CD4-positive, alpha-beta T cell treated with Interleukin-2 at 100 ng/mL for 4 hours (primary cell): Measurements from ENCODE around the gene SELENOF.
"Not testable (repeated sequence)": the region's sequence is repeated elsewhere in the genome, so short reads cannot be mapped to it uniquely, and the experiment has no call there.

ENCODE experiments used
- DNase-seq: peaks from one replicate; pipeline ENCODE4 v3.0.0-alpha.2; 2020; ENCODE audit warnings: low spot score

The SELENOF gene

DNA sequence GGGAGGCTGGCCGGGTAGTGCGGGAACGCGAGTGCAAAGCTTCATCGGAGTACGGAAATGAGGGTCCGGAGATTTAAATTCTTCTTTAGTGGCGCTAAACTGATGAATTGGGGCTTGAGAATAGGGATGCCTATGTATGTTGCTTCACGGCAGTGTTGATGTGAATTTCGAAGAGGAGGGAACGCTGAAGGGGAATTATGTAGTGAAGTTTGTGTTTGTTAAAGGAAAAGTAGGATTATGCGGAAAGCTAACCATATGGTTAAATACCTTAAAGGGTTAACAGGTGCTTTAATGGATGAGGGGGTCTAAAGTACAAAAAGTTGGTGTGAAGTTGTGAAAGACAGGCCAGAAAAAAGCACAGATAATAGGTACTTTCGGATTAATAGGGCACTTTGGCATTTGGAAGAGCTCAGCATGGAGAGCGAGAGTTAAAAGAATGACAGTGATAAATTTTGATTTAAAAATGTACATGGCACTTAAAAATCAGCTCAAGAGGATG, 1.9 kb upstream of the SELENOF start:
- DNase-seq: no peak

DNA sequence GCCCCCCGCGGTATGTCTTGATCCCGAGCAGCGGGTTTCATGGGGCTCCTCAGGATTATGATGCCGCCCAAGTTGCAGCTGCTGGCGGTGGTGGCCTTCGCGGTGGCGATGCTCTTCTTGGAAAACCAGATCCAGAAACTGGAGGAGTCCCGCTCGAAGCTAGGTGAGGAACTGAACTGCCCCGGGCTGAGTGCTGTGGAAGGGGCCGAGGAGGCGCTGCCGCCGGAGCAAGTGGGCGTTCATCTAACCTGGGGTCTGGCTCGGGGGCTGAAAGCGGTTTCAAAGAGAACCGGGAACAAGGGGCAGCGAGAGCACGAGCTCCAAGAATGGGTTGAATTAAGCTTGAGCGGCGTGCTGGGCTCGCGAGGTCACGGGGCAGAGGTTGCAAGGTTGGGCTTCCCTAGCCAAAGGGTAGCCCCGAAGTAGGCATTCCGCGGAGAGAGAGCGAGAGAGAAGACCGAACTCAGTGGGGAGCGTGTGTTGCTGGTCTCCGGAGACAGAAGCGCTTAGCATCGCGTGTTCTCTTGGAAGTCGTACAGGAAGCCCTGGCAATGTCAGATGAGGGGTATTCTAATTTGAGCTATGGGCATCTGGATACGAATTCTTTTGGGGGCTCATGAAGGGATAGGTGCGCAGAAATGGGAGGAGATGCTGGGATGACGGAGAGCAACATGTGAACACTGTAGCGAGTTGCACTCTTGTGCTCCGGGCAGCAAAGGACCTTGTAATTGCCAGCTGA, 1.2 kb upstream of the SELENOF start:
- DNase-seq: peak; percentile 40

DNA sequence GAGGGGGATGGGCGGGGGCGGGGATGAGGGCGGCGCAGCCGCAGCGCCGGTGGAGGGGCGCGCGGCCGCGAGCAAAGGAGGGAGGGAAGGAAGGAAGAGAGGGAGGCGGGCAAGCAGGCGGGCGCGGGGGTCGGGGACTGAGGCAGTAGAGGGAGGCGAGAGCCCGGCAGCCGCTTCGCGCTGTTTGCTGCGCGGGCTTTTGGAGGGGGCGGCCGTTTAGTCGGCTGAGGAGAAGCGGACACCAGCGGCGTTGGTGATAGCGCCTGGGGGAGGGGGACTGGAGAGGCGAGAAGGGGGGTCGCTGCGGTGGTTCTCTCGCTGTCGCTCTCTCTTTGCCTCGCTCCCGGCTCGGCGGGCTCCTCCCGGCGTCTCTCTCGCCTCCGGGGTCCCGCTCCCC, 673 bp upstream of the SELENOF start, which contains the start of gene HS2ST1:
Gene HS2ST1, plus strand, starts transcription at position 35 of the 397 bp plus-strand sequence.
- no peak for DNase-seq

DNA sequence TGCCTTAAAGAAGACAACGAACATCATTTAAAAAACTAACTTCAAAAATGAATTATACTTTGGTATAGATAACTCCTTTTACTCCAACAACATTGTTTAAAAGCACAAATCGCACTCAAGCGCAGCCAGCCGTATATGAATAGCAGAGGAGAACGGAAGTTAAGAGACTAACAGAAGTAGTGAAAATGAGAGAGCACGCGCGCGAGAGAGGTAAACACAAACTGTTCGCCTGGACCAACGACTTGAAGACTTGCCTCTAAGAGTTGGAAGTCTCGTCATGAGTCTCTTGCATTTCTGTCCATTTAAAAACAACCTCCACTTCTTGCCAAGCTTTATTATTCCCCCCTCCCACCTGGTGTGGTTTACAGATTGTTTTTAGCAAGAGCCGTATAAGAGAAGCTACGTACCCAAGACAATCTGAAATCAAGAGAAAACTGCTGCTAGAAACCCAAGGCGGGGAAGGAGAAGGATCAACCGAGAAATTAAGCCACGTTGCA, 479 bp downstream of the SELENOF start:
- DNase-seq: peak; percentile 27

DNA sequence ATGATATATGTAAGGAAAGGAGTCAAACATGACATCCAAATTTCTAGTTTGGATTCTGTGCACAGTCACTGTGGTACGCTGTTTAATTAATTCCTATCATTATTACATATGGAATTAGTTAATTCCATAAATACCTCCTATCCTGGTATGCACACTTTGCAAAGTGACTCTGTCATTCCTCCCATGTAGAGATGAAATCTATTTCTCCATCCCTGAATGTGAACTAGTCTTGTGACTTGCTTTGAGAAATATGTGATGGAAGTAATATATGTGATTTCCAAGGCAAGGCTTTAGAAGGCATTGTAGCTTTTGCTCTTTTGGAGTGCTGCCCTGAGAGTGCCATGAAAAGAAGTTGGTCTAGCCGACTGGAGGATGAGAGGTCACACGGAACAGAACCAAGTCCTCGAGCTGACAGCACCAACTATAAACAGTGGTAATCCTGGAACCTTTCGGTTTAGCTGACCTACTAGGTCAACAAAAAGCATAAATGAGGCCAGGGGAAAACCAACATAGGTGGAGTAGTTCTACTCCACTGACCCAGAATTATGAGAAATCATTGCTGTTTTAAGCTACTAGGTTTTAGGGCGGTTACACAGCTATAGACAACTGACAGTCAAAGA, 1.5 kb downstream of the SELENOF start:
- DNase-seq: no peak

DNA sequence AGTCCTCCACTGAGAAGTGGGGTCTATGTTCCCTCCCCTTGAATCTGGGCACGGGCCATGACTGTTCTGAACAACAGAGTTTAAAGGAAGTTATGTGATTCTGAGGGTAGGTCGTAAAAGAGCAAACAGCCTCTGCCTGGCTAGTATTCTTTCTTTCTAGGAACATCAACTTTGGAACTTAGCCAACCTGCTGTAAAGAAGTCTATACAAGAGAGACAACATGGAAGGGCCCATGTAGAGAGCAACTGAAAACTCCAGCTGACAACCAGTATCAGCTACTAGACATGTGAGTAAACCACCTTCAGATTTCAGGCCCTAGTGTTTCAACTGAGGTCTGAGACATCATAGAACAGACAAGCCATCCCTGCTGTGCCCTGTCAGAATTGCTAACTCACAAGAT, 7.5 kb downstream of the SELENOF start:
- DNase-seq: no peak

DNA sequence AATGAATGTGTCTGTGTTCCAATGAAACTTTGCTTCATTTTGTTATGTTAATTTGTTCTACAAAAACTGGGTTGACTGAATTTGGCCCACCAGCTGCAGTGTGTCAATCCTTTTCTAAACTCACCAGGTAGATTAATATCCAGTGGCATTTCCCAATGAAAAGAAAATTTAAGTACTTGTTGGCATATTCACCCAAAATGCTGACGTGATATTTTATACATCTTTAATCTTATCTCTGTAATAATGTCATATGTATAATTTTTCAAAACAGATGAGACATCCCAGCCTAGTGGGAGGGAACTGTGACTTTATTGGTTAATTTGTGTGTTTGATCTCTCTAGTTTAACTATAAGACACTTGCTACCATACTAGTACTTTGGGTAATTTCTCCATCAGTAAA, 8.1 kb downstream of the SELENOF start:
- DNase-seq: no peak

DNA sequence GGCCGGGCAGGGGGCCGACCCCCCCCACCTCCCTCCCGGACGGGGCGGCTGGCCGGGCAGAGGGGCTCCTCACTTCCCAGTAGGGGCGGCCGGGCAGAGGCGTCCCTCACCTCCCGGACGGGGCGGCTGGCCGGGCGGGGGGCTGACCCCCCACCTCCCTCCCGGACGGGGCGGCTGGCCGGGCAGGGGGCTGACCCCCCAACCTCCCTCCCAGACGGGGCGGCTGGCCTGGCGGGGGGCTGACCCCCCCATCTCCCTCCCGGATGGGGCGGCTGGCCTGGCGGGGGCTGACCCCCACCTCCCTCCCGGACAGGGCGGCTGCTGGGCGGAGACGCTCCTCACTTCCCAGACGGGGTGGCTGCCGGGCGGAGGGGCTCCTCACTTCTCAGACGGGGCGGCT, 14.5 kb downstream of the SELENOF start:
- DNase-seq: not testable (repeated sequence)

DNA sequence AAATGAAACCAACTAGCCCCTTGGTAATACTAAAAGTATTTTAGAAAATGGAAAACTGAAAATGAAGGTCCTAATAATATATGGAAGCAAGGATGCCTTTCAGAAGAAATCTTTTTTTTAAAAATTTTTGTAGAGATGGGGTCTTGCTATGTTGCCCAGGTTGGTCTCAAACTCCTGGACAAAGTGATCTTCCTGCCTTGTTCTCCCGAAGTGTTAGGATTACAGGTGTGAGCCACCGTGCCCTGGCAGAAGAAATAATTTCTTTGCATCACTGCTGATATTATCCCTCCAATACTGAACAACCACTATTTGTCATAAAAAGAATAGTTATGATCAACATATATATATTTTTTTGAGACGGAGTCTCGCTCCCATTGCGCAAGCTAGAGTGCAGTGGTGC, 25.6 kb downstream of the SELENOF start:
- DNase-seq: no peak

DNA sequence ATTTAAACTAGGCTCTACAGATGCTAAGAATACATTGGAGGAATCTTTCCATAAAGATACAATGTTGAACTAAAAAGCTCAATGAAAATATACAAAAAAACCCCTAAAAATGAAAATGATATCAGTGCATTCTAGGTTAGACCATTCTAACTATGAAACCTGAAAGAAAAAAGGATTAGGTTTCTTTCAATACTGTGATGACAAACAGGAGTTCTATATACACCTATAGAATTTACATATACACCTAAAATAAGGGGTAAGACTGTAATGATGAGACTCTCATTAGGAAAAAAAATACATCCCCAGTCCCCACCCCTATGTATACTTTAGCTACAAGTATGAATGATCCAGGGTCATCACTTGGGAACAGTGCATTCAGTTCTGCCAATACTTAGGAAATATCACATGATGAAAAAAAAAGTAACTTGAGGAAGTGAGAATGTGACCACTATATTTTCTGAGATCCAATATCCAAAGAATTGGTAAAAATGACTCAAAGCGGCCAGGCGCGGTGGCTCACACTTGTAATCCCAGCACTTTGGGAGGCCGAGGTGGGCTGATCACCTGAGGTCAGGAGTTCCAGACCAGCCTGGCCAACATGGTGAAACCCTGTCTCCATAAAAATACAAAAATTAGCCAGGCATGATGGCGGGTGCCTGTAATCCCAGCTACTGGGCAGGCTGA, 26.3 kb downstream of the SELENOF start:
- no peak for DNase-seq

DNA sequence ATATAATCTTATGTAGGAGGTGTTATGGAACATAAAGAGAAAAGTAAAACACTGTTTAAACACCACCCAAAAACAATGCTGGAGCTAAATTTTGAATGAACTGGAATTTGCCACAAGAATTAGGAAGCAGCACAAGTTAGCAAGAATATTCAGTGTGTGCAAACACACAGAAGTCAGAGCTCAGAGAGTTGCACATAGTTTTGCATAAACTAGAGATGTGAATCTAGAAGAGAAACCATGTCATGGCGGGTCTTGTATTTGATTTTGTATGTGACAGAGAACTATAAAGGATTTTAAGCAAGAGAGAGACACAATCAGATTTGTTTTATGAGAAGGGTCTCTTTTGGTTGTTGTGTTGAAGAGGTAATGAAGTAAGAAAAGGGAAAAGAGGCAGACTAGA, 38.2 kb downstream of the SELENOF start:
- no peak for DNase-seq

DNA sequence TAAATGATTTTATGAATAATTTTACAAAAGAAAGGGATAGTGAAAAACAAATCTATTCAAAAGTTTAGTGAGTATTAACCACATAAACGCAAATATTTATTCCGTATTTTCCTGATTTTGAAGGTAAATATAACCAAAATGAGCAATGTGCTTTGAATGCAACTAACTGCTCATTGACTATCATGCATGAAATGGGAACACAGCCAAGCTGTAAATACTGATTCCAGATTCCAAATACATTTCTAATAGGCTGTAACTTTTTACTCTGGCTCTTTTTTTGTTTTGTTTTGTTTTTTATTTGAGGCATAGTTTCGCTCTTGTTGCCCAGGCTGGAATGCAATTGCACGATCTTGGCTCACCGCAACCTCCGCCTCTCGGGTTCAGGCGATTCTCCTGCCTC, 41.8 kb downstream of the SELENOF start:
- no peak for DNase-seq

DNA sequence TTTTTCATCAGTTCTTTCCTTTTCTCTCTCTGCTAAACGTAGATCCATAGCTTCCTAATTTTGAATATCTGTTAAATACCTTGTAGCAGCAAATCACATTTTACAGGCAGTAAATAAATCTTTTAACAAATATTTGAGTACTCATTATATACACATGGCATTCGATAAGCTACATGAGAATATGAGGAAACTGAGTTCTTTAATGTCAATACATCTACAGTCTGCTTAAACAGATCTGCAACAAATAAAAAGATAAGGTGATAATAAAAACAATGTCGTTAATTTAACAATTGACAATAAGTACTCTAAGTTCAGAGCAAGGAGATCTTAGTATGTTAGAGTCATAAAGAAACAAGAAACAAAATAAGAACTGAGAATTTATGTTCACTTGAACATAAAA, 42.9 kb downstream of the SELENOF start:
- DNase-seq: no peak

DNA sequence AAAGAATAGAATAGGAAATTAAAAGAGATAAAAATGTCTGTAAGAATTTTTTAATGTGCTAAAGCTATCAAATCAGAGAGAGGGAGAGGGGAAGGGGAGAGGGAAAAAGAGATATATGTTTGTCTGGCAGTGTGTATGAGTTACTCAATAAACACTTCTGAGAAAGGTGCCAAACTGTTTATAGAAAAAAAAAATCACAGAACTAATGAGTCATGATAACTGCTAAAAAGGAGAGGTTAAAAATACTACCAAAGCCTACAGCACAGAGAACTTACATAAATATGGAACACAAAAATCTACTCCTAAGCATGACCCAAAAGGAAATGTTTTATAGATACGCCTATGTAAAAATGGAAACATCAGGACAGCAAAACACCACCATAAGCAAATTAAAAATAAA, 45.4 kb downstream of the SELENOF start:
- DNase-seq: no peak

DNA sequence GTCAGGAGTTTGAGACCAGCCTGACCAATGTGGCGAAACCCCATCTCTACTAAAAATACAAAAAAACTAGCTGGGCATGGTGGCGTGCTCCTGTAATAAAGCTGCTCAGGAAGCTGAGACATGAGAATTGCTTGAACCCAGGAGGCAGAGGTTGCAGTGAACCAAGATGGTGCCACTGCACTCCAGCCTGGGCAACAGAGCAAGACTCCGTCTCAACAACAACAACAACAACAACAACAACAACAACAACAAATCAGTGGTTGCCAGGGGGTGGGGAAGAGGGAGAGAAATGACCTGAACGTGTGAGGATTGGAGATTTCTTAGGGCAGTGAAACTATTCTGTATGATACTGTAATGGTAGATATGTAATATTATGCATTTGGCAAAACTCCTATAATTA, 46.6 kb downstream of the SELENOF start:
- DNase-seq: not testable (repeated sequence)

DNA sequence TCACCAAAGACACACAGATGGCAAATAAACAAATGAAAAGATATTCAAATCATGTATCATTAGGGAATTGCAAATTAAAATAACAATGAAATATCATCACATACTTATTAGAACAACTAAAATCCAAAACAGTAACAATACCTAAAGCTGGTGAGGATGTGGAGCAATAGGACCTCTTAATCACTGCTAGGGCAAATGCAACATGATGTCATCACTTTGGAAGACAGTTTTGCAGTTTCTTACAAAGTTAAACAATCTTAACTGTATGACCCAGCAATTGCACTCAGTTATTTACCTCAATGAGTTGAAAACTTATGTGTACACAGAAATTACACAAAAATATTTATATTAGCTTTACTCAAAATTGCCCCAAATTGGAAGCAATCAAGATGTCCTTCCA, 47.3 kb downstream of the SELENOF start:
- no peak for DNase-seq

DNA sequence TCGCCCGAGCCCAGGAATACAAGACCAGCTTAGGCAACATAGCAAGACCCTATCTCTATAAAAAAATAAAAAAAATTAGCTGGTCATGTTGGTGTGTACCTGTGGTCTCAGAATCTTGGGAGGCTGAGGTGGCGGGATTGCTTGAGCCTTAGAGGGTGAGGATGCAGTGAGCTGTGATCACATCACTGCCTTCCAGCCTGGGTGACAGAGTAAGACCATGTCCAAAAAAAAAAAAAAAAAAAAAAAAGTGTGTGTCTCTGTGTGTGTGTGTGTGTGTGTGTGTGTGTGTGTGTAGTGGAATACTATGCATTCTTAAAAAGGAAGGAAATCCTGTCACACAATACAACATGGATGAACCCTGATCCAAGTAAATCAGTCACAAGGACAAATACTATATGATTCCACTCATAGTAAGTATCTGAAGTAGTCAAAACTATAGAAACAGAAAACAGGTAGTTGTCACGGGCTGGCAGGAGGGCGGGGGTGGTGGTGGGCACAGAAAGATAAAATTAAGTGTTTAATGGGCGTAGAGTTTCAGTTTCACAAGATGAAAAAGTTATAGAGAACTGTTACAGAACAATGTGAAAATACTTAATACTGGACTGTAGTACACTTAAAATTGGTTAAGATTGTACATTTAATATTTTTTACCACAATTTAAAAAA, 47.8 kb downstream of the SELENOF start:
- no peak for DNase-seq

DNA sequence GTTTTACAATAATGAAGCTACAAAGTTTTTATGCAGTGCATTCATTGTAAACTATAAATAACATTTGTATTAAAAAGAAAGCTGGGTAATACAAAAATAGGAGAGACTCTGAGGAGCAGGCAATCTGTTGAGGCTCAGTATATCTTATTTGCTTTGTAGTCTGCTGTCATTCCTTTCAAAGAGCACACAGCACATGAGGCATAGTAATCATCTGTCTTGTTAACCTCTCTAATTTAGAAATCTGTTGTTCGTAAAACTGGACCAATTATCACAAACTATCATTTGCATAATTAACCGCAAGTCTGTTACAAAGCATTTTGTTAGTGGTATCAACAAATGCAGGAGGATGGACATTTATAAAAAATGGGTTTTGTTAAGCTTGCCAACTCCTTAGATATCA, 51.0 kb downstream of the SELENOF start:
- DNase-seq: no peak

DNA sequence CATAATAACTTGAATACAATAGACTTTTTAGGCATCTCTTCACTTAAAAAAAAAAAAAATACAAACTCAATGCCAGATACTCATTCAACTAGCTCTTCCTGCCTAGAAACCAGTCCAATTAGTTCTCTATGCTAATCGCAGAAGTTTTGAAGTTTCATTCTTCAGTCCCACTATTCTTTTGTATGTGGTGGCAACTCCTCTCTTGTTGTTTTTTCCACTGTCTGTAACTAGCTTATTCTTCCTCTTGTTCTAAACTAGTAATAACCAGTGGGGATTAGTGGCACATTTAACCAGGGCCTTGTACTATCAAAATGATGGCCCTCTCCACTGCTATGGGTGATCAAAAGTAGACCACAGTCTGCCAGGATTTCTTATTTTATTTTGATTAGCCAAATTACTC, 52.5 kb downstream of the SELENOF start:
- DNase-seq: no peak

DNA sequence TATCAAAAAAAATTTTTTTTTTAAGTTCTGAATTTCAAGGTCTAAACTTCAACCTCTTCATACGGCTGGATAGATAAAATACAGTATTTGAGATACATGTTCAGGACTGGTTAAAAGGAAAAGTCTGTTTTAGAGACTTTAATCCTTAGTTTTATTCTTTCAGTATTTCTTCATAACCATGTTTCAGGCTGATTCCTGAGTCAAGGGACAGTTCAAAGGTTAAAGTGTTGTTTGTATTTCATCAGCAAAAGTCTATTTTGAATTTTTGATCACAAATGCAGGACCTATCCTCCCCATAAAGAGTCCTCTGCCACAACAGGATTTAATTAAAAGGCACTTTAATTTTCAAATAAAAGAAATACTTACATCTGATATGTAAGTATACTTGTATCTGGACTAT, 53.5 kb downstream of the SELENOF start:
- no peak for DNase-seq

DNA sequence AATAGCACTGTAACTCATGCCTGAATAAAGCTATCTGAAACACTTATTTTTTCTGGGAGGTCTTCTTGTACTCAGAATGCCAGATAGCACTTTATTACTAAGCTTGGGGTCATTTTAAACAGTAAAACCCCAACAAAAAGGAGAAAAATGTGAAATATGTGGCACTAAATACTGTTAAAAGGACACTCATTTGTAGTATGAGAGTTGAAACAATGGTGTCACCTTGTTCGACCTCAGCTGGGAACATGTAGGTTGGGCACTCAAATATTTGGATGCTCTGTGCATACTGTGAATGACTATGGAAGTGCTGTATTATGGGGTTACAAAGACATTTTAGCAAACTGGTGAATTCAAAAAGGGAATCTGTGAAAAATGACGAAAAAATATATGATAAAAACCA, 53.9 kb downstream of the SELENOF start:
- DNase-seq: no peak

DNA sequence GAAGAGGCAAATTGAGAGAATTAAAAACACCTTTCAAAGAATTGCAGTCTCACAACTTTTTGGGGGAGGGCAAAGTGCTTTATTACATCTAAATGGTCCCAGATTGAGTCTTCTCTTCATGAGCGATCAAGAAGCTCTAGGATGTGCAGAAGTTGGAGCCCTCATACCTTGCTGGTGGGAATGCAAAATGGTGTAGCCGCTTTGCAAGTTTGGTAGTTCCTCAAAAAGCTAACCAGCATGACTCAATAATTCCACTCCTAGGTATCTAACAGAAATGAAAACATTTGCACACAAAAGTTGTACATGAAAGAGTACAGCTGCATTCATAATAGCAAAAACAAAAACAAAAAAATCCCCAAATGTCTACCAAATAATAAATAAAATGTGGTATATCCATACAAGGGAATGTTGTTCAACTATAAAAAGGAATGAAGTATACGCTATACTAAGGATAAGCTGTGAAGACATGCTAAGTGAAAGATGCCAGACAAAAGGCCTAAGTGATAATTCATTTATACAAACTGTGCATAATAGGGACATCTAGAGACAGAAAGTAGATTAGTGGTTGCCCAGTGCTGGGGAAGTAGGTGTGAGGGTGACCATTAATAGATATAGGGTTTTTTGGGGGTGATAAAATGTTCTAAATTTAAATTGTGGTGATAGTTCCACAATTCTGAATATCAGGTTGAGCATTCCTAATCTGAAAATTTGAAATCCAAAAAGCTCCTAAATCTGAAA, 55.2 kb downstream of the SELENOF start:
- DNase-seq: no peak
